ENCODE data around the gene STIM2. TPM values are rescaled to one million over a fixed set of nuclear protein-coding genes. Genes with fewer than 3 reads are reported as not detected.

The STIM2 gene
- total RNA-seq, 1 donor from 2014 or later, result 51.0 TPM

DNA sequence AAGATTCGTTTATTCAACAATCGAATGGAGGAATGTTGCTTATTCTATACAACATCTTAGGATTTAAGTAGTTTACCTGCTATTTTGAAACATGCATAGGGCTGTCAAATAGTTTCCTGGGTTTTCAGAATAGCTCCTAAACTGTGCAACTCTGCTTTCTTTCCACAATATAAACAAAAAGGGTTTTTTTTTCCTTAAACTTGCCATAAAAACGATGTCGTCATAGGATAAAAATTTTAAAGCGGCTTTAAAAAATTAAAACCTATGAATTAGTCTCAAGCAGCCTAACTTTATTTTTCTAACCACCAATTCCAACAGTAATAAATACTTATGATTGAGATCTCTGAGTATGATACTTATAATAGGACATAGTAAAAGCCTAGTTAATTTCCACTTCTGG lies 21.6 kb upstream of the STIM2 start:
- H3K9me3 Mint-ChIP-seq, result no peaks in the 10 kb centered on the region
- no peak overlapping the region for H3K27ac Mint-ChIP-seq
- H3K27me3 Mint-ChIP-seq (ENCODE audit: low read depth), result no peaks in the 10 kb centered on the region
- H3K4me3 Mint-ChIP-seq, result no peak overlapping the region
- peaks cover 8% of the 10 kb centered on the region for H3K4me1 Mint-ChIP-seq
- DNase-seq (ENCODE audit: low spot score in 2 of 2, unreplicated experiment in 2 of 2), result no peak
- no peaks in the 10 kb centered on the region for H3K36me3 Mint-ChIP-seq
- TF ChIP-seq, protein P1, sequence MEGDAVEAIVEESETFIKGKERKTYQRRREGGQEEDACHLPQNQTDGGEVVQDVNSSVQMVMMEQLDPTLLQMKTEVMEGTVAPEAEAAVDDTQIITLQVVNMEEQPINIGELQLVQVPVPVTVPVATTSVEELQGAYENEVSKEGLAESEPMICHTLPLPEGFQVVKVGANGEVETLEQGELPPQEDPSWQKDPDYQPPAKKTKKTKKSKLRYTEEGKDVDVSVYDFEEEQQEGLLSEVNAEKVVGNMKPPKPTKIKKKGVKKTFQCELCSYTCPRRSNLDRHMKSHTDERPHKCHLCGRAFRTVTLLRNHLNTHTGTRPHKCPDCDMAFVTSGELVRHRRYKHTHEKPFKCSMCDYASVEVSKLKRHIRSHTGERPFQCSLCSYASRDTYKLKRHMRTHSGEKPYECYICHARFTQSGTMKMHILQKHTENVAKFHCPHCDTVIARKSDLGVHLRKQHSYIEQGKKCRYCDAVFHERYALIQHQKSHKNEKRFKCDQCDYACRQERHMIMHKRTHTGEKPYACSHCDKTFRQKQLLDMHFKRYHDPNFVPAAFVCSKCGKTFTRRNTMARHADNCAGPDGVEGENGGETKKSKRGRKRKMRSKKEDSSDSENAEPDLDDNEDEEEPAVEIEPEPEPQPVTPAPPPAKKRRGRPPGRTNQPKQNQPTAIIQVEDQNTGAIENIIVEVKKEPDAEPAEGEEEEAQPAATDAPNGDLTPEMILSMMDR (IDR thresholded peaks at IDR 0.05; ENCODE audit: unreplicated experiment), result no peak

DNA sequence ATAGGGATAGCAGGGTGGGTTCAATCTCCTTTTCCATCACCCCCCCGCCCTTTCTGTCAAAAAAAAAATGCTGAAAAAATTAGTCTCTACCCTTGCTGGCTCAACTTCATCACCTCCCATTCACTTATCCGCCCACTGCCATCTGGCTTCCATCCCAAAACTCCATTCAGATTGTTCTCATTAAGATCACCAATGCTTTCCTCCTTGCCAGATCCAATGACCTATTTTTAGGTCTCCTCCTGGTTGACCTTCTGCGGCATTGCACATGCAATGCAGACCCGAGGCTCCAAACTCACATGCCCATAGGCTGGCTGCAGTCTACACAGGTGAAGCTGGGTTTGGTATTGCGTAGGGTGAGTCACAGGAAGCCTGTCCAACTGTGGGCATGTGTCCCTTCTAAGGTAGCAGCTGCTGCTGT lies 21.1 kb upstream of the STIM2 start:
- H3K27me3 Mint-ChIP-seq (ENCODE audit: low read depth), result no peaks in the 10 kb centered on the region
- TF ChIP-seq, protein P1 (IDR thresholded peaks at IDR 0.05; ENCODE audit: unreplicated experiment), result no peak
- peaks cover 8% of the 10 kb centered on the region for H3K4me1 Mint-ChIP-seq
- no peak for DNase-seq (ENCODE audit: low spot score in 2 of 2, unreplicated experiment in 2 of 2)
- no peaks in the 10 kb centered on the region for H3K36me3 Mint-ChIP-seq
- no peaks in the 10 kb centered on the region for H3K9me3 Mint-ChIP-seq
- H3K27ac Mint-ChIP-seq, result no peak overlapping the region
- no peak overlapping the region for H3K4me3 Mint-ChIP-seq

DNA sequence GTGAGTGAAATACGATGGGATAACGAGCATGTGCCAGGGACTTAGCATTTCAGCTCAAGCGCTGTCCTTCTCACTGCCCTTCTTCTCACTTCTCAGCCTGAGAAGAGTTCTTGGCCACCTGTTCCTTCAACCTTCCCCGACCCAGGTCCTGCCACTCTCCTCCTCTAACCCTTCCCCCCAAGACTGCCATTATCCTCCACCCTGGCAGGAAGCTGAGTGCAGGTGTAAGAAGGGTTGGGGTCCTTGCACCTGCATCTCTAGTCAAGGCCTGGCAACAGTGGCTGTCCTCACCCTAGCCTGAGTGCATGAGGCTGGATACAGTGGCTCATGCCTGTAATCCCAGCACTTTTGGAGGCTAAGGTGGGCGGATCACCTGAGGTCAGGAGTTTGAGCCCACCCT lies 19.9 kb upstream of the STIM2 start:
- TF ChIP-seq, protein P1 (IDR thresholded peaks at IDR 0.05; ENCODE audit: unreplicated experiment), result no peak
- H3K4me3 Mint-ChIP-seq, result no peak overlapping the region
- H3K4me1 Mint-ChIP-seq, result peaks cover 8% of the 10 kb centered on the region
- no peaks in the 10 kb centered on the region for H3K9me3 Mint-ChIP-seq
- DNase-seq (ENCODE audit: low spot score in 2 of 2, unreplicated experiment in 2 of 2), result no peak
- no peaks in the 10 kb centered on the region for H3K36me3 Mint-ChIP-seq
- no peak overlapping the region for H3K27ac Mint-ChIP-seq
- no peaks in the 10 kb centered on the region for H3K27me3 Mint-ChIP-seq (ENCODE audit: low read depth)

DNA sequence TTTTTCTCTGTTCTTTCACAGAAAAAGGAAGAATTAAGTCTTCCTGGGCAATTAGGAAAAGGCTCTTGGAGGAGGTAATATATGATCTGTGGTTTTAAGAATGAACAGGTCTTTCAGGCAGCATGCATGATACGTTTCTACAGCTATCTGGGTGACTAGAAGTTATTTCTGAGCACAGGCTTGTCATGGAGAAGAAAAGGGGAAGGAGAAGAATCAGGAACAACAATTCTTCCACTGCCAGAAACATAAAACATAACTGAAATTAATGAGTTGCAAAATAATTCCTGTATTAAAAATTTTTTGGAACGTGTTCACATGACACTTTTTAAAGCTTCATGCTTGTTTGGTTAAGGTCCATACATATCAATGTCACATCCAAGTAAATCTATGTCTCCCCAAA lies 17.7 kb upstream of the STIM2 start:
- Mint-ChIP-seq H3K27me3 (ENCODE audit: low read depth) (no peaks in the 10 kb centered on the region), H3K27ac (no peak overlapping the region), H3K9me3 (no peaks in the 10 kb centered on the region), H3K4me1 (peaks cover 8% of the 10 kb centered on the region), H3K4me3 (no peak overlapping the region), H3K36me3 (no peaks in the 10 kb centered on the region)
- TF ChIP-seq, protein P1 (IDR thresholded peaks at IDR 0.05; ENCODE audit: unreplicated experiment), result no peak
- no peak for DNase-seq (ENCODE audit: low spot score in 2 of 2, unreplicated experiment in 2 of 2)

DNA sequence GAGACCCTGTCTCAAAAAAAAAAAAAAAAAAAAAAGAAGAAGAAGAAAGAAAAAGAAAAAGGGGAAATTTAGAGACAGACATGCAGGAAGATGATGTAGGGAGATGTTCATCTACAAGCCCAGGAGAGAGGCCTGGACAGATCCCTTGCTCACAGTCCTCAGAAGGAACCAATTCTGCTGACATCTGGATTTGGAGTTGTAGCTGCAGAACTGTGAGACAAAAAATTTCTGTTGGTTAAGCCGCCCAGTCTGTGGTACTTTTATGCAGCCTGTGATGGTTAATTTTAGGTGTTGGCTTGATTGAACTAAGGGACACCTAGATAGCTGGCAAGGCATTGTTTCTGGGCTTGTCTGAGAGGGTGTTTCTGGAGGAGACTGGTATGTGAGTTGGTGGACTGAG lies 10.1 kb upstream of the STIM2 start:
- TF ChIP-seq, protein P1 (IDR thresholded peaks at IDR 0.05; ENCODE audit: unreplicated experiment), result no peak
- no peak overlapping the region for H3K4me3 Mint-ChIP-seq
- H3K27ac Mint-ChIP-seq, result no peak overlapping the region
- no peaks in the 10 kb centered on the region for H3K36me3 Mint-ChIP-seq
- no peak for DNase-seq (ENCODE audit: low spot score in 2 of 2, unreplicated experiment in 2 of 2)
- H3K4me1 Mint-ChIP-seq, result no peaks in the 10 kb centered on the region
- H3K9me3 Mint-ChIP-seq, result no peaks in the 10 kb centered on the region
- peaks cover 4% of the 10 kb centered on the region for H3K27me3 Mint-ChIP-seq (ENCODE audit: low read depth)

DNA sequence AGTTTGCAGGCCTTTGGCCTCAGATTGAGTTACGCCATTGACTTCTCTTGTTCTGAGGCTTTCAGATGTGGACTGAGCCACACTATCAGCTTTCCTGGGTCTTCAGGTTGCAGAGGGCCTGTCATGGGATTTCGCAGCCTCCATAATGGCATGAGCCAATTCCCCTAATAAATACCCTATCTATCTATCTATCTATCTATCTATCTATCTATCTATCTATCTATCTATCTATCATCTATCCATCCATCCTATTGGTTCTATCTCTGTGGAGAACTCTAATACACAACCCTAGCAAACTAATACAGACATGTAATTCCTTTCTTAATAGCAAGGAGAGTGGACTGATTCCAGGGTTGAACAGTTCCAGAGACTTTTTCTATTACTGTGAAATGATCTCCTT lies 9.5 kb upstream of the STIM2 start:
- TF ChIP-seq, protein P1 (IDR thresholded peaks at IDR 0.05; ENCODE audit: unreplicated experiment), result no peak
- no peak overlapping the region for H3K4me3 Mint-ChIP-seq
- H3K4me1 Mint-ChIP-seq, result no peaks in the 10 kb centered on the region
- H3K9me3 Mint-ChIP-seq, result no peaks in the 10 kb centered on the region
- no peak overlapping the region for H3K27ac Mint-ChIP-seq
- no peak for DNase-seq (ENCODE audit: low spot score in 2 of 2, unreplicated experiment in 2 of 2)
- peaks cover 4% of the 10 kb centered on the region for H3K27me3 Mint-ChIP-seq (ENCODE audit: low read depth)
- H3K36me3 Mint-ChIP-seq, result no peaks in the 10 kb centered on the region
